Sigmoid colon (tissue), 7 donors: ENCODE data around the gene PRKN. TPM values are rescaled to one million over a fixed set of nuclear protein-coding genes. Genes with fewer than 3 reads are reported as not detected.

ENCODE experiments used
- DNase-seq: peaks from one replicate; pipeline ENCODE4 v3.0.0-alpha.2; 2019
- H3K27ac ChIP-seq, 4 donors: fragments of 200-600 bp; sonication (generic); one replicate each; pipeline ENCODE4 v1.5.1; 2016 to 2019; ENCODE audit warnings: mild to moderate bottlenecking in 1 of 4
- H3K27me3 ChIP-seq, 3 donors: fragments of 200-600 bp; sonication (generic); one replicate each; pipeline ENCODE4 v1.5.1; 2019; ENCODE audit warnings: mild to moderate bottlenecking in 1 of 3
- H3K36me3 ChIP-seq, 4 donors: fragments of 200-600 bp; sonication (generic); one replicate each; pipeline ENCODE4 v1.5.1; 2016 to 2019
- H3K4me1 ChIP-seq, 4 donors: fragments of 200-600 bp; sonication (generic); one replicate each; pipeline ENCODE4 v1.5.1; 2017 to 2019
- H3K4me3 ChIP-seq, 4 donors: fragments of 200-600 bp; sonication (generic); one replicate each; pipeline ENCODE4 v1.5.1; 2017 to 2019; ENCODE audit warnings: mild to moderate bottlenecking in 2 of 4, moderate library complexity in 1 of 4
- H3K9me3 ChIP-seq, 4 donors: fragments of 200-600 bp in 3 of 4; sonication (generic) in 3 of 4; one replicate each; pipeline versions ENCODE4 v1.5.1 to v1.6.1; 2013 to 2019
- EP300 ChIP-seq, 4 donors: sonication (generic); formaldehyde crosslinking; IDR thresholded peaks; one replicate each; pipeline ENCODE4 v1.6.1; 2017; ENCODE audit warnings: antibody characterized with exemption in 4 of 4
- POLR2A ChIP-seq, 2 donors: fragments of 450-650 bp; IDR thresholded peaks; one replicate each; pipeline ENCODE4 v1.6.1; 2016; ENCODE audit warnings: antibody characterized with exemption in 2 of 2, mild to moderate bottlenecking in 2 of 2, moderate library complexity in 2 of 2
- POLR2AphosphoS5 ChIP-seq, 4 donors: sonication (generic); formaldehyde crosslinking; IDR thresholded peaks; one replicate each; pipeline ENCODE4 v1.6.1; 2017; ENCODE audit warnings: antibody characterized with exemption in 4 of 4
- WGBS, 2 donors: extraction: QIAGEN DNeasy Blood & Tissue Kit; methylation state at CpG; one replicate each; pipeline ENCODE4 v1.1.7; 2013; 5-methylcytosine and 5-hydroxymethylcytosine counted together
- intact Hi-C: fragments of 100-400 bp; cut with DNase I; formaldehyde crosslinking; loops from one replicate; pipeline ENCODE4 v1.15.1; 2023
- polyA plus RNA-seq, 3 donors: library from polyadenylated mRNA; stranded (reverse); fragments of 200-250 nt; gene quantifications; one replicate each; pipeline ENCODE4 v1.2.3, GENCODE V29; 2013
- total RNA-seq, 4 donors: library from RNA; depleted of rRNA; stranded (reverse); fragments of >200 nt; gene quantifications; one replicate each; pipeline ENCODE4 v1.1.0, GENCODE V29; 2016
- TF ChIP-seq, protein P1 (sequence below), 4 experiments: fragments of 450-650 bp in 3 of 4; fragments of 200-600 bp in 1 of 4; IDR thresholded peaks; one replicate each; pipeline ENCODE4 v1.5.1; 2016 to 2019; ENCODE audit warnings: antibody characterized with exemption in 4 of 4, mild to moderate bottlenecking in 3 of 4, moderate library complexity in 2 of 4
- donor health status: healthy with polysubstance abuse.
- donor health status: Bipolar disorder and iron deficiency.
- donor health status: healthy.

PRKN gene
- total and polyA plus RNA-seq, 7 donors: 0.38 to 173 (median 9.7) TPM

DNA sequence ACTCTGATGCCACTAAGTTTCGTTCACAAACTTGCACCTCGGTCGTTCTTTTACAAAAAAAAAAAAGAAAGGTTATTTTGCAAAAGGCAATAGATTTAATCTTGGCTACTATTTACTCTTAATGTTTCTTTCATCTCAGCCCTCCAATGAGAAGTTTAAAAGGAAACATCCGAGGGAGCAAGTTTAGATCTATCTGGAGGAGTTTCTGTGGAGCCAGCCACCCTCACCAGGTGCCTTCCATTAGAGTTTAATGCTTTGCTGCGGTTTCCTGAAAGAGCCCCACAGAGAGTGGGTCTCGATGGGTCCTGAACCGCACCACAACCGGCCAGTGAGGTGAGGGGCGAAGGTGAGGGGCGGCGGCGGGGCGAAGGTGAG, 632 bp downstream of the PRKN start:
- Histone ChIP-seq H3K36me3 (no peaks in the 10 kb centered on the region), H3K27ac (peak overlapping the region; percentile 79 to 93 (median 87)), H3K4me3 (peak overlapping the region; percentile 71 to 99 (median 98)), H3K27me3 (no peaks in the 10 kb centered on the region), H3K4me1 (peaks cover 0 to 20% (median 12%) of the 10 kb centered on the region in 4 donors), H3K9me3 (no peaks in the 10 kb centered on the region)
- WGBS, 2 donors: 5 to 10% methylated on average over 13 of the region's 13 CpGs
- intact Hi-C loops: loop anchor here (5.0 kb wide), 1 partner anchor 685 kb away; the partner anchor contains the start of gene QKI
- DNase-seq: no peak
- TF ChIP-seq EP300 (IDR thresholded peaks at IDR 0.05): no peak
- no peak for TF ChIP-seq POLR2A (IDR thresholded peaks at IDR 0.05)
- TF ChIP-seq POLR2AphosphoS5 (IDR thresholded peaks at IDR 0.05): no peak
- TF ChIP-seq, protein P1, sequence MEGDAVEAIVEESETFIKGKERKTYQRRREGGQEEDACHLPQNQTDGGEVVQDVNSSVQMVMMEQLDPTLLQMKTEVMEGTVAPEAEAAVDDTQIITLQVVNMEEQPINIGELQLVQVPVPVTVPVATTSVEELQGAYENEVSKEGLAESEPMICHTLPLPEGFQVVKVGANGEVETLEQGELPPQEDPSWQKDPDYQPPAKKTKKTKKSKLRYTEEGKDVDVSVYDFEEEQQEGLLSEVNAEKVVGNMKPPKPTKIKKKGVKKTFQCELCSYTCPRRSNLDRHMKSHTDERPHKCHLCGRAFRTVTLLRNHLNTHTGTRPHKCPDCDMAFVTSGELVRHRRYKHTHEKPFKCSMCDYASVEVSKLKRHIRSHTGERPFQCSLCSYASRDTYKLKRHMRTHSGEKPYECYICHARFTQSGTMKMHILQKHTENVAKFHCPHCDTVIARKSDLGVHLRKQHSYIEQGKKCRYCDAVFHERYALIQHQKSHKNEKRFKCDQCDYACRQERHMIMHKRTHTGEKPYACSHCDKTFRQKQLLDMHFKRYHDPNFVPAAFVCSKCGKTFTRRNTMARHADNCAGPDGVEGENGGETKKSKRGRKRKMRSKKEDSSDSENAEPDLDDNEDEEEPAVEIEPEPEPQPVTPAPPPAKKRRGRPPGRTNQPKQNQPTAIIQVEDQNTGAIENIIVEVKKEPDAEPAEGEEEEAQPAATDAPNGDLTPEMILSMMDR (IDR thresholded peaks at IDR 0.05): no peak

DNA sequence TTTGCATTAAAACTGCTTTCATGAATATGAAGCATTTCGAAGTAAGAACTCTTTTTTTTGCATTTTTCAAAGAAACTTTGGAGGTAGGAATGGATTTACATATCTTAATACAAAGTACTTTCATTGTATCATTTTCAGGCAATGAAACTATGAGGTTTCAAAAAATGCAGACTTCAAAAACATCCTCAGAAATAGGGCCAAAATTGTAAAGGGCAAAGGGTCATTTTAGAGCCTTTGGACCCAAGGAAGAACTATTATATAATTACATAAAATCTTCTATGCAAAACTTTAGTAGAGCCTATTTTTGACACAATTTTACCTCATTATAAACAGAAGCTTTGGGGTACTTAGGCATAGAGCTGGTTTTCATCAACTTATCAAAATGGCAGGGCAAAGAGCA, 4.9 kb downstream of the PRKN start:
- no peak overlapping the region for H3K27ac ChIP-seq
- intact Hi-C loops: no loop called here
- H3K36me3 ChIP-seq: no peaks in the 10 kb centered on the region
- WGBS, 2 donors: 83 to 85% methylated on average over 1 of the region's 1 CpG
- H3K4me3 ChIP-seq: no peak overlapping the region
- peaks cover 0 to 13% (median 8%) of the 10 kb centered on the region in 4 donors for H3K4me1 ChIP-seq
- TF ChIP-seq EP300 (IDR thresholded peaks at IDR 0.05): no peak
- H3K9me3 ChIP-seq: no peaks in the 10 kb centered on the region
- no peak for DNase-seq
- no peaks in the 10 kb centered on the region for H3K27me3 ChIP-seq

DNA sequence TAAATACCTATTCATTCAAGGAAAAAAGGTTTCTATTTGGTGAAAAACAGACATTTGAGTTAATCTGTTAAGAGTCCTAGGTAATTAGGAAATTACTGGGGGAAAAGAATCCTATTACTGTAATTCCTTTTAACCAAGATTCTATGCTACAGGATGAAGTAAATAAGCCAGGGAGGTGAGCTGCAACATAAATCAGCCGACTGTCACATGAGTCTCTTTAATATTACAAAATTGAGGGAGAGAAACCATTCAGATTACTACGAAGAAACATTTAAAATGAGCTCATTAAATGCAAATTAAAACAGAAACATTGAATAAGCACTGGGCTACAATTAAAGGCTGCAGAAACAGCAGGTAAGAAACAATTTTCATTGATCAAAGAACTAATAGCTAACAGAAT, 5.3 kb downstream of the PRKN start:
- Histone ChIP-seq H3K4me3 (no peak overlapping the region), H3K27ac (no peak overlapping the region), H3K4me1 (peaks cover 0 to 13% (median 8%) of the 10 kb centered on the region in 4 donors), H3K27me3 (no peaks in the 10 kb centered on the region), H3K36me3 (no peaks in the 10 kb centered on the region), H3K9me3 (no peaks in the 10 kb centered on the region)
- WGBS, 2 donors: 91 to 93% methylated on average over 2 of the region's 2 CpGs
- DNase-seq: no peak
- TF ChIP-seq EP300 (IDR thresholded peaks at IDR 0.05): no peak
- no peak for TF ChIP-seq POLR2A (IDR thresholded peaks at IDR 0.05)
- no peak for TF ChIP-seq POLR2AphosphoS5 (IDR thresholded peaks at IDR 0.05)
- TF ChIP-seq, protein P1 (IDR thresholded peaks at IDR 0.05): no peak
- intact Hi-C loops: no loop called here

DNA sequence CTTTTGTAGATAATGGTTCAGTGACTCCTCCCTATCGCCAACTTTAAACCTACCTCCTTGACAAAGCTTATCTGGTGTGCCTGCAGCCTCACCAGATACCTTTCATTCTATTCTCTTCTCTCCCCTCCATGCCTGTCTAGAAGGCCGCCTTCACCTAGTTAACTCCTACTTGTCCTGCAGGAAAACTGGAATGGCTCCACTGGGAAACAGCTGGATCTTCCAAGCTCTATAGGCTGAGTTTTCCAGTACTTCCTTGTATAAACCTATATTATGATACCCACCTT, 6.2 kb downstream of the PRKN start:
- WGBS, 2 donors: 97 to 98% methylated on average over 2 of the region's 2 CpGs
- no peak for TF ChIP-seq POLR2A (IDR thresholded peaks at IDR 0.05)
- TF ChIP-seq, protein P1 (IDR thresholded peaks at IDR 0.05): no peak
- TF ChIP-seq POLR2AphosphoS5 (IDR thresholded peaks at IDR 0.05): no peak
- no peak for TF ChIP-seq EP300 (IDR thresholded peaks at IDR 0.05)
- intact Hi-C loops: no loop called here
- Histone ChIP-seq H3K27ac (no peak overlapping the region), H3K36me3 (no peaks in the 10 kb centered on the region), H3K9me3 (no peaks in the 10 kb centered on the region), H3K27me3 (no peaks in the 10 kb centered on the region), H3K4me1 (peaks cover 0 to 8% (median 2%) of the 10 kb centered on the region in 4 donors), H3K4me3 (no peak overlapping the region)
- no peak for DNase-seq

DNA sequence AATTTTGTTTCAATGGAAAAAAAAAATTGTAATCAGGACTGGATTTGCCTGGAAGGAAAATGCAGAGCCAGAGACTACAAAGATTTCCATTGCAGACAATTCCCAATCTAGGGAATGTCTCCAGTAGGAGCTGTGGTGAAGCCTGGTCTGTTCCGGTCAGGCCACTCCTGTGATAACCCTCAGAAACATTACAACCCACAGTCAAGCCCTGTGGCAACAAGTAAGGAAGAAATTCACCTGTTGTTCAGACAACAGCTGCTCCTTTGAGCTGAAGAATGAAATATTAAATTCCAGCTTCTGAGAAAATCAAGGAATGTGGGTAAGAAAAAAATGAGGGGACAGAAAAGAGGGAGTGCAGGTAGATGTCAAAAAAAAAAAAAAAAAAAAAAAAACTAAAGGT, 8.0 kb downstream of the PRKN start:
- H3K4me3 ChIP-seq: no peak overlapping the region
- no peaks in the 10 kb centered on the region for H3K9me3 ChIP-seq
- no peaks in the 10 kb centered on the region for H3K36me3 ChIP-seq
- intact Hi-C loops: no loop called here
- TF ChIP-seq EP300 (IDR thresholded peaks at IDR 0.05) (no peak), POLR2AphosphoS5 (IDR thresholded peaks at IDR 0.05) (no peak), POLR2A (IDR thresholded peaks at IDR 0.05) (no peak)
- TF ChIP-seq, protein P1 (IDR thresholded peaks at IDR 0.05): no peak
- no peak overlapping the region for H3K27ac ChIP-seq
- no peak for DNase-seq
- no peaks in the 10 kb centered on the region for H3K27me3 ChIP-seq
- no peaks in the 10 kb centered on the region for H3K4me1 ChIP-seq
- 86 to 98% methylated on average over 1 of the region's 1 CpG for WGBS, 2 donors
